GM12878 (cell line): ENCODE measurements around the gene HOXB2. TPM values are rescaled to one million over a fixed set of nuclear protein-coding genes. Genes with fewer than 3 reads are reported as not detected.

ENCODE experiments used
- CEBPB ChIP-seq, 2 experiments: fragments of 150-350 bp in 1 of 2; IDR thresholded peaks; 2 replicates each; pipeline ENCODE4 v1.6.1; 2012 to 2014; ENCODE audit warnings: low read depth in 2 of 2, low read length in 2 of 2, borderline replicate concordance in 1 of 2, inconsistent platforms in 1 of 2
- CTCF ChIP-seq, 3 experiments: IDR thresholded peaks in 2 of 3; conservative IDR thresholded peaks in 1 of 3; 2 replicates each; pipeline ENCODE4 v1.5.1; 2011; ENCODE audit warnings: low read depth in 3 of 3, low read length in 3 of 3, mild to moderate bottlenecking in 3 of 3, control low read depth in 2 of 3, moderate library complexity in 2 of 3, inconsistent platforms in 1 of 3, mixed read lengths in 1 of 3; ENCODE audit not compliant: control insufficient read depth in 2 of 3, insufficient read depth in 1 of 3; ENCODE audit errors: extremely low read depth in 1 of 3
- GABPA ChIP-seq: IDR thresholded peaks from 2 replicates; pipeline ENCODE4 v1.6.1; 2014; ENCODE audit warnings: antibody characterized with exemption, low read depth, mild to moderate bottlenecking, inconsistent platforms
- HDAC2 ChIP-seq: fragments of 200-600 bp; sonication (generic); IDR thresholded peaks from 2 replicates; pipeline ENCODE4 v1.6.1; 2017
- HDAC6 ChIP-seq: fragments of 200-600 bp; sonication (generic); IDR thresholded peaks from one replicate; pipeline ENCODE4 v1.8.0; 2017; ENCODE audit warnings: antibody characterized with exemption; ENCODE audit not compliant: unreplicated experiment
- IRF5 ChIP-seq: fragments of 450-650 bp; IDR thresholded peaks from 2 replicates; pipeline ENCODE4 v1.6.1; 2017; ENCODE audit warnings: borderline replicate concordance
- NR2C1 ChIP-seq: fragments of 450-650 bp; IDR thresholded peaks from 2 replicates; pipeline ENCODE4 v1.6.1; 2017; ENCODE audit warnings: antibody characterized with exemption, mild to moderate bottlenecking, moderate library complexity
- RBBP5 ChIP-seq: fragments of 200-600 bp; sonication (generic); conservative IDR thresholded peaks from 2 replicates; pipeline ENCODE4 v1.6.1; 2016
- RFX5 ChIP-seq: IDR thresholded peaks from 2 replicates; pipeline ENCODE4 v1.6.1; 2011; ENCODE audit warnings: low read depth, low read length, improper control_type of control experiment
- TCF12 ChIP-seq: IDR thresholded peaks from 2 replicates; pipeline ENCODE4 v1.6.1; 2011; ENCODE audit warnings: low read depth, mild to moderate bottlenecking, low read length
- polyA plus RNA-seq, 11 experiments: library from polyadenylated mRNA; depleted of rRNA in 4 of 11; unstranded in 6 of 11; stranded (reverse) in 5 of 11; fragments of >200 nt; fragmentation: Nextera tagmentation in 4 of 11; fragmentation: Illumina TruSeq in 1 of 11; extraction: Ambion mirVana in 4 of 11; extraction: Trizol in 1 of 11; gene quantifications; 1 replicate in 1 of 11; 2 replicates in 10 of 11; pipeline versions ENCODE4 v1.2.1 to v1.2.3, GENCODE V29; 2011 to 2016; ENCODE audit warnings: inconsistent platforms in 2 of 11, missing spikeins in 2 of 11, low read depth in 1 of 11
- total RNA-seq, 4 experiments: library from RNA; depleted of rRNA in 3 of 4; stranded (reverse); fragments of >200 nt in 3 of 4; fragmentation: Illumina TruSeq in 1 of 4; extraction: Trizol in 1 of 4; gene quantifications; 2 replicates each; pipeline versions ENCODE4 v1.2.1 to v1.2.3, GENCODE V29; 2013 to 2021

HOXB2 gene
- total and polyA plus RNA-seq, 10 of the 15 experiments (the other 5 are each of a cell fraction or from before 2014, with no cell fraction given), result 0.16 to 8.8 (median 2.3) TPM

GRCh38 chr17:48558057-48558830, 13.3 kb upstream of the HOXB2 start (continued):
- no peak for TF ChIP-seq CTCF (IDR thresholded peaks at IDR 0.05 in 2 of 3, conservative IDR thresholded peaks at IDR 0.05 in 1 of 3; ENCODE audit: control insufficient read depth in 2 of 3, extremely low read depth in 1 of 3, insufficient read depth in 1 of 3, low read depth in 3 of 3, low read length in 3 of 3)
- TF ChIP-seq CEBPB (IDR thresholded peaks at IDR 0.05; ENCODE audit: borderline replicate concordance in 1 of 2, low read depth in 2 of 2, low read length in 2 of 2), result no peak
- no peak for TF ChIP-seq RBBP5
- TF ChIP-seq GABPA, result no peak
- TF ChIP-seq TCF12, result no peak
- no peak for TF ChIP-seq NR2C1
- TF ChIP-seq RFX5, result no peak
- no peak for TF ChIP-seq HDAC2
- no peak for TF ChIP-seq HDAC6
- TF ChIP-seq IRF5, result no peak
